Astrocyte of the spinal cord (primary cell): ENCODE data around the gene DNAH11.
A peak's percentile ranks its signal among the peaks of the same experiment; 100 is the strongest.

Source experiments
- DNase-seq: peaks from one replicate; pipeline ENCODE4 v3.0.0; 2011; ENCODE audit warnings: low read depth, low spot score
- H3K4me3 ChIP-seq: 2 replicates; pipeline ENCODE4 v1.5.1; 2011; ENCODE audit warnings: low read depth, mild to moderate bottlenecking, low read length, moderate library complexity
- in situ Hi-C: cut with HindIII; loops from 2 replicates; pipeline ENCODE4 v1.10.0; 2017; ENCODE audit warnings: low sequenced_read_pairs
- TF ChIP-seq, protein P1 (sequence below): IDR thresholded peaks from 2 replicates; pipeline ENCODE4 v1.5.1; 2012; ENCODE audit warnings: low read depth, mild to moderate bottlenecking, low read length, inconsistent platforms

DNAH11 gene, protein sequence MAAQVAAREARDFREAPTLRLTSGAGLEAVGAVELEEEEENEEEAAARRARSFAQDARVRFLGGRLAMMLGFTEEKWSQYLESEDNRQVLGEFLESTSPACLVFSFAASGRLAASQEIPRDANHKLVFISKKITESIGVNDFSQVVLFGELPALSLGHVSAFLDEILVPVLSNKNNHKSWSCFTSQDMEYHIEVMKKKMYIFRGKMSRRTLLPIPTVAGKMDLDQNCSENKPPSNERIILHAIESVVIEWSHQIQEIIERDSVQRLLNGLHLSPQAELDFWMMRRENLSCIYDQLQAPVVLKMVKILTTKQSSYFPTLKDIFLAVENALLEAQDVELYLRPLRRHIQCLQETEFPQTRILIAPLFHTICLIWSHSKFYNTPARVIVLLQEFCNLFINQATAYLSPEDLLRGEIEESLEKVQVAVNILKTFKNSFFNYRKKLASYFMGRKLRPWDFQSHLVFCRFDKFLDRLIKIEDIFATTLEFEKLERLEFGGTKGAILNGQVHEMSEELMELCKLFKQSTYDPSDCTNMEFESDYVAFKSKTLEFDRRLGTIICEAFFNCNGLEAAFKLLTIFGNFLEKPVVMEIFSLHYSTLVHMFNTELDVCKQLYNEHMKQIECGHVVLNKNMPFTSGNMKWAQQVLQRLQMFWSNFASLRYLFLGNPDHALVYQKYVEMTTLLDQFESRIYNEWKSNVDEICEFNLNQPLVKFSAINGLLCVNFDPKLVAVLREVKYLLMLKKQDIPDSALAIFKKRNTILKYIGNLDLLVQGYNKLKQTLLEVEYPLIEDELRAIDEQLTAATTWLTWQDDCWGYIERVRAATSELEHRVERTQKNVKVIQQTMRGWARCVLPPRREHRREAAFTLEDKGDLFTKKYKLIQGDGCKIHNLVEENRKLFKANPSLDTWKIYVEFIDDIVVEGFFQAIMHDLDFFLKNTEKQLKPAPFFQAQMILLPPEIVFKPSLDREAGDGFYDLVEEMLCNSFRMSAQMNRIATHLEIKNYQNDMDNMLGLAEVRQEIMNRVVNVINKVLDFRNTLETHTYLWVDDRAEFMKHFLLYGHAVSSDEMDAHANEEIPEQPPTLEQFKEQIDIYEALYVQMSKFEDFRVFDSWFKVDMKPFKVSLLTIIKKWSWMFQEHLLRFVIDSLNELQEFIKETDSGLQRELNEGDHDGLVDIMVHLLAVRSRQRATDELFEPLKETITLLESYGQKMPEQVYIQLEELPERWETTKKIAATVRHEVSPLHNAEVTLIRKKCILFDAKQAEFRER (N-terminal part only)

DNA sequence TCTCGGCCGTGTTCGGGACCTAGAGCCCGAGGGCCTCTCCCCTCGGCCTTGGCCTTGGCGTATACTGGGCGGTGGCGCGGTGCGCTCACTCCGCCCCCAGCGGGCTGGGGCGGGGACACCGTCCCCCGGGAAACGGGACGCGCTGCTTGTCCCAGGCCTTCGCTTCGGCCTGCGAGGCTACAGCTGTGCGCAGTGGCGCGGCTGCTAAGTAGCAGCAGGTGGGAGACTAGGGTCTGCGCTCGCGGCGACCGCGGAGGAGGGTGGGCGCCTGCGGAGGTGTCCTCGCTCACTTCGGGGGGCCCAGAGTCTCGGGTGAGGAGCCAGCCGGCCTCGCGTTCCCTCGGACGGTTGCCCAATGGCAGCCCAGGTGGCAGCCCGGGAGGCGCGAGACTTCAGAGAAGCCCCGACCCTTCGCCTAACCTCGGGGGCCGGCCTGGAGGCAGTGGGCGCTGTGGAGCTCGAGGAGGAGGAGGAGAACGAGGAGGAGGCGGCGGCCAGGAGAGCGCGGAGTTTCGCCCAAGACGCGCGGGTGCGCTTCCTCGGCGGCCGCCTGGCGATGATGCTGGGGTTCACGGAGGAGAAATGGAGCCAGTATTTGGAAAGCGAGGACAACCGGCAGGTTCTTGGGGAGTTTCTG is at the start of gene DNAH11:
Gene DNAH11, plus strand, starts transcription at position 149 of the 637 bp plus-strand sequence. Its CDS starts 207 bp downstream, at position 356.
- in situ Hi-C loops, result no loop called here
- peak; percentile 19 for DNase-seq
- TF ChIP-seq, protein P1, sequence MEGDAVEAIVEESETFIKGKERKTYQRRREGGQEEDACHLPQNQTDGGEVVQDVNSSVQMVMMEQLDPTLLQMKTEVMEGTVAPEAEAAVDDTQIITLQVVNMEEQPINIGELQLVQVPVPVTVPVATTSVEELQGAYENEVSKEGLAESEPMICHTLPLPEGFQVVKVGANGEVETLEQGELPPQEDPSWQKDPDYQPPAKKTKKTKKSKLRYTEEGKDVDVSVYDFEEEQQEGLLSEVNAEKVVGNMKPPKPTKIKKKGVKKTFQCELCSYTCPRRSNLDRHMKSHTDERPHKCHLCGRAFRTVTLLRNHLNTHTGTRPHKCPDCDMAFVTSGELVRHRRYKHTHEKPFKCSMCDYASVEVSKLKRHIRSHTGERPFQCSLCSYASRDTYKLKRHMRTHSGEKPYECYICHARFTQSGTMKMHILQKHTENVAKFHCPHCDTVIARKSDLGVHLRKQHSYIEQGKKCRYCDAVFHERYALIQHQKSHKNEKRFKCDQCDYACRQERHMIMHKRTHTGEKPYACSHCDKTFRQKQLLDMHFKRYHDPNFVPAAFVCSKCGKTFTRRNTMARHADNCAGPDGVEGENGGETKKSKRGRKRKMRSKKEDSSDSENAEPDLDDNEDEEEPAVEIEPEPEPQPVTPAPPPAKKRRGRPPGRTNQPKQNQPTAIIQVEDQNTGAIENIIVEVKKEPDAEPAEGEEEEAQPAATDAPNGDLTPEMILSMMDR, result no peak
- H3K4me3 ChIP-seq, result peak within 1 kb of the TSS; percentile 38

DNA sequence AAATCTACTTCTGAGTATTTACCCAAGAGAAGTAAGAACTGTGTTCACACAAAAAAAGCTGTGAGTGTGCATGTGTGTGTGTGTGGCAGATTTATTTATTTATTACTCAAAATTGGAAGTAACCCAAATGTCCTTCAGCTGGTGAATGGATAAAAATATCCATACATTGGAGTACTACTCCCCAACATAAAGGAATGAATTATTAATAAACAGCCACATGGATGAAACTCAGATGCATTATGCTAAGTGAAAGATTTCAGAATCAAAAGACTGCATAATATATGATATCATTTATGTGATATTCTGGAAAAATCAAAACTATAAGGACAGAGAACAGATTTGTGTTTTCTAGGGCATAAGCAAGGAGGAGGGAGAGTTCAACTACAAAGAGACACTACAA is 47.1 kb upstream of the DNAH11 start:
- H3K4me3 ChIP-seq, result no peak overlapping the region
- TF ChIP-seq, protein P1, result no peak
- DNase-seq, result no peak
- in situ Hi-C loops, result no loop called here

DNA sequence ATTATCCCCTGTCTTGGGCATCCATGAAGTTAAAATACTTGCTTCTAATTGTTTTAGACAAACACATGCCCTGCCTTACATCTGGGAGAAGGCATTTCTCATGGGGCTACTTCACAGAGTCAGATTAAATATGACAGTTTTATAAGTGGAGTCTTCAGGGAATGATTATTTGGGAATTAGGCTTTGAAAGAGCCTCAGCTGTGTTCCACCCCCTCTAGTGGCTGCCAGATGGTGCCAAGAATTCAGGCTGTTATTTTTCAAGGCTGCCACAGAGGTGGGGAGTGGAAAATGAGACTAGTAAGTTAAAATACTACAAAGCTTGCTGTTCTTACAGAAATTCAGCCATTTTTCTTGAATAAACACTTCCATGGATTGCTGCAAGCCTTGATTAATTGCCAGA is 45.8 kb upstream of the DNAH11 start:
- TF ChIP-seq, protein P1, result peak; percentile 41
- in situ Hi-C loops, result no loop called here
- no peak overlapping the region for H3K4me3 ChIP-seq
- DNase-seq, result peak; percentile 7

DNA sequence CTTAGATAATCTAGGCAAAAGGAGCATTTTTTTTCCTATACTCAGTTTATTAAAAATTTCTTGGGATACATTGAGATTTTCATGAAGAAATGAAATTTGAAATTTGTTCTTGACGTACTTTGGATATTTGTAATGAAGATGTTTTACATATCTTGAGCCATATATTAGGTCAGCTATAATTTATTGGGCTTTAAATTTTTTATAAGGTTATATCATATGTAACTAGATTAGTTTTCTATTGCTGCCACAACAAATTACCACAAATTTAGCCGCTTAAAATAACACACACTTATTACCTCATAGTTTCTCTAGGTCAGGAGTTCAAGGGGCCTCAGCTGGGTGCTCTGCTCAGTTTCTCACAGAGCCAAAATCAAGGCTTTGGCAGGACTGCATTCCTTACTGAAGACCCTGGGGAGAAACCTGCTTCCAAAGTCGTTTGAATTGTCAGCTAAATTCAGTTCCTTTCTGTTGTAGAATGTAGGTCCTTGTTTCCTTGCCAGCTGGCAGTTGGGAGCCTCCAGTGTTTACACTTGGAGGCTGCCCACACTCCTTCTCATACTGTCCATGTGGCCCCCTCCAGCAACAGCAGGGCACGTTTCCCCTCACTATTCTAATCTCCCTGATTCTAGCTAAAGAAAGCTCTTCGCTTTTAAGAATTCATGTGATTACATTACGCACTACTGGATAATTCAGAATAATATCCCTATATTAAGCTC is 42.6 kb upstream of the DNAH11 start:
- no peak overlapping the region for H3K4me3 ChIP-seq
- TF ChIP-seq, protein P1, result no peak
- no peak for DNase-seq
- in situ Hi-C loops, result no loop called here

DNA sequence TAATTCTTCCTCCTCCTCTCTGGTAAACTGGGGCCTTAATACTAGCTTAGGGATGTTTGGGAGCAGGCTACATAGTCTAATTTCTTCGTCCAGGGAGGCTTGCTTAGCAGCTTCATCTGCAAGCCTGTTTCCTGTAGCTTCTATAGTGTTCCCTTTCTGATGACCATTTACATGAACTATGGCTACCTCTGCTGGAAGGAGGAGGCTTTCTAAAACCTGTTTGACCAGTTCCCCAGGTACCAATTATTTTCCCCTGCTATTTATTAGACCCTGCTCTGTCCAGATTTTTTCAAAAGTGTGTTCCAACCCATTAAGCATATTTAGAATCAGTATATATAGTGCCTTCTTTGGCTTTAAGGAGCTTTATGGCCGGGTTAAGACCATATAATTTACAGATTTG is 38.8 kb upstream of the DNAH11 start:
- in situ Hi-C loops, result no loop called here
- no peak overlapping the region for H3K4me3 ChIP-seq

More for the DNA sequence above, 38.8 kb upstream of the DNAH11 start:
- DNase-seq, result no peak
- TF ChIP-seq, protein P1, result no peak
